ENCODE results near the gene APOBEC3B. TPM values are rescaled to one million over a fixed set of nuclear protein-coding genes. Genes with fewer than 3 reads are reported as not detected.

Gene APOBEC3B
- not detected for total RNA-seq (ENCODE audit: unreplicated experiment)
- long read RNA-seq, result 0 reads

- peaks cover 2% of the 10 kb centered on the region for H3K9me3 Mint-ChIP-seq (ENCODE audit: unreplicated experiment)
- peaks cover 6% of the 10 kb centered on the region for H3K36me3 Mint-ChIP-seq (ENCODE audit: unreplicated experiment)
- no peak for DNase-seq
- no peak within 1 kb of the TSS for H3K27ac Mint-ChIP-seq (ENCODE audit: unreplicated experiment)
- H3K4me1 Mint-ChIP-seq (ENCODE audit: low read depth, unreplicated experiment), result no peaks in the 10 kb centered on the region
- TF ChIP-seq CTCF (IDR thresholded peaks at IDR 0.05; ENCODE audit: partially characterized antibody, unreplicated experiment), result no peak
- no peak within 1 kb of the TSS for H3K4me3 Mint-ChIP-seq (ENCODE audit: unreplicated experiment)
- H3K27me3 Mint-ChIP-seq (ENCODE audit: unreplicated experiment), result peaks cover 5% of the 10 kb centered on the region
Observed at GRCh38 chr22:38981992-38982927, at the start of gene APOBEC3B. Gene APOBEC3B (plus strand): TSS chr22:38982347. CDS start chr22:38982454, 107 bp downstream.

GRCh38 chr22:38935023-38935422, 47.1 kb upstream of the APOBEC3B start:
- H3K9me3 Mint-ChIP-seq (ENCODE audit: unreplicated experiment), result peaks cover 1% of the 10 kb centered on the region
- no peak for TF ChIP-seq CTCF (IDR thresholded peaks at IDR 0.05; ENCODE audit: partially characterized antibody, unreplicated experiment)
- no peaks in the 10 kb centered on the region for H3K4me1 Mint-ChIP-seq (ENCODE audit: low read depth, unreplicated experiment)
- no peak overlapping the region for H3K27ac Mint-ChIP-seq (ENCODE audit: unreplicated experiment)
- H3K4me3 Mint-ChIP-seq (ENCODE audit: unreplicated experiment), result no peak overlapping the region
- DNase-seq, result no peak
- H3K27me3 Mint-ChIP-seq (ENCODE audit: unreplicated experiment), result peaks cover 7% of the 10 kb centered on the region
- H3K36me3 Mint-ChIP-seq (ENCODE audit: unreplicated experiment), result no peaks in the 10 kb centered on the region

- H3K4me3 Mint-ChIP-seq (ENCODE audit: unreplicated experiment), result no peak overlapping the region
- peaks cover 1% of the 10 kb centered on the region for H3K9me3 Mint-ChIP-seq (ENCODE audit: unreplicated experiment)
- H3K27me3 Mint-ChIP-seq (ENCODE audit: unreplicated experiment), result peaks cover 7% of the 10 kb centered on the region
- no peak for TF ChIP-seq CTCF (IDR thresholded peaks at IDR 0.05; ENCODE audit: partially characterized antibody, unreplicated experiment)
- H3K36me3 Mint-ChIP-seq (ENCODE audit: unreplicated experiment), result no peaks in the 10 kb centered on the region
- H3K4me1 Mint-ChIP-seq (ENCODE audit: low read depth, unreplicated experiment), result no peaks in the 10 kb centered on the region
- no peak overlapping the region for H3K27ac Mint-ChIP-seq (ENCODE audit: unreplicated experiment)
- no peak for DNase-seq
Observed at GRCh38 chr22:38935616-38936015, 46.5 kb upstream of the APOBEC3B start.

- no peak for TF ChIP-seq CTCF (IDR thresholded peaks at IDR 0.05; ENCODE audit: partially characterized antibody, unreplicated experiment)
- Mint-ChIP-seq H3K27me3 (ENCODE audit: unreplicated experiment) (peaks cover 7% of the 10 kb centered on the region), H3K4me3 (ENCODE audit: unreplicated experiment) (no peak overlapping the region), H3K4me1 (ENCODE audit: low read depth, unreplicated experiment) (no peaks in the 10 kb centered on the region), H3K9me3 (ENCODE audit: unreplicated experiment) (peaks cover 1% of the 10 kb centered on the region), H3K27ac (ENCODE audit: unreplicated experiment) (no peak overlapping the region), H3K36me3 (ENCODE audit: unreplicated experiment) (no peaks in the 10 kb centered on the region)
- DNase-seq, result no peak
Observed at GRCh38 chr22:38936562-38936961, 45.6 kb upstream of the APOBEC3B start.

DNA sequence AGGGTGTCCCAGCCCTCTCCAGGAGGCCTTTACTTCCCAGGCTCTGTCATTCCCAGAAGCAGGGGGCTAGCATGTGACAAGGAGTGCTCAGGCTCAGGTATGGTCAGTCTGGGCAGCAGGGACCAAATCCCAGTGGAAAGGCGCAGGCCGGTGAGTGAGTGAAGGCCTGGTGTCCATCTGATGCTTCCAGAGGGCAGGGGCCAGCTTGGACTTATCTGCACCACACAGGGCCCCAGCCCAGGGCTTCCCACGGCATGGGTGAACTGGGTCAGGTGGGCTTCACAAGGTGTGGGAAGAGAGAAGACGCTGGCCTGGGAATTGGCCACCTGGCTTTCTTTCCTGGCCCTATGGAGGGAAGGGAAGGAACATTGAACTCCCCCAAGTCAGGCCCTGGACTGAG, 45.1 kb upstream of the APOBEC3B start:
- Mint-ChIP-seq H3K4me3 (ENCODE audit: unreplicated experiment) (no peak overlapping the region), H3K27ac (ENCODE audit: unreplicated experiment) (no peak overlapping the region), H3K36me3 (ENCODE audit: unreplicated experiment) (no peaks in the 10 kb centered on the region), H3K4me1 (ENCODE audit: low read depth, unreplicated experiment) (no peaks in the 10 kb centered on the region), H3K27me3 (ENCODE audit: unreplicated experiment) (peaks cover 7% of the 10 kb centered on the region), H3K9me3 (ENCODE audit: unreplicated experiment) (peaks cover 1% of the 10 kb centered on the region)
- DNase-seq, result no peak
- TF ChIP-seq CTCF (IDR thresholded peaks at IDR 0.05; ENCODE audit: partially characterized antibody, unreplicated experiment), result no peak

Measured in glutamatergic neuron (in vitro differentiated cells).